Measurements from ENCODE around the gene BMS1. TPM values are rescaled to one million over a fixed set of nuclear protein-coding genes. Genes with fewer than 3 reads are reported as not detected.
"Not testable (repeated sequence)": the region's sequence is repeated elsewhere in the genome, so short reads cannot be mapped to it uniquely, and the experiment has no call there.

The BMS1 gene
- total RNA-seq, 1 donor from 2014 or later = 20.5 TPM

DNA sequence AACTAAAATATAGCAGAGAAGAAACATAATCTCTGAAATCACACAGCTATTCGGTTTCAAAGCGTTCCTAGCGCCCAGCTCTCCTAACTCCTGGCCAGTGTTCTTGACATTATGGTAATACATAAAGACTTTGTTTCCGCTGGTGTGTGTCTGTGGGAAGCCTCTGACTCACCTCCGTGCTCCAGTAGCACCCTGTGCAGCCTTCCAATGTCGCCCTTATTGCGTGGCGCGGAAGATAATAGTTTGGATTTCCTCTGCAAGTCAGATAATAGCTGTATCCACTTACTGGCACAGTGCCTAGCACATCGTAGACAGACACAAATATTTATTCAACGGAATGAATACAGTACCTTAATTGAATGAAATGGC lies 570 bp downstream of the BMS1 start:
- peak; percentile 47 for DNase-seq (ENCODE audit: extremely low read depth, low read depth, low spot score)

DNA sequence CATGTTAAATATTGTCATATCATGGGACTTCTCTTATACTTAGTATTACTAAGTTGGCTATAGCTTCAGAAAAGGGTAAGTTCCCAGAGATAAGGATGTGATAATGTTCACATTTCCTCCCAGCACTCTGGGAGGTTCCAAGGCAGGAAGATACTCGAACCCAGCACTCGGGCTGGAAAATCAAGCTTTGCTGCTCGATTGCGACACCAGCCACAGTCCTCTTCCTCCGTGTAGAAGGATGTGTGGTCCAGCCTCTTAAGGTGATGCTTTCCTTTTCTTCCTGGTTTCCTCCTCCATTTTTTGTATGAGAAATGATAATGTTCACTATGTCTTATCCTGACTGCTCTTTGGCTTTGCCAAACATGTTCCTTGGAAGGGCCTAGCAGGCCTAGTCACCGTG lies 3.2 kb downstream of the BMS1 start:
- DNase-seq (ENCODE audit: extremely low read depth, low read depth, low spot score) = no peak

DNA sequence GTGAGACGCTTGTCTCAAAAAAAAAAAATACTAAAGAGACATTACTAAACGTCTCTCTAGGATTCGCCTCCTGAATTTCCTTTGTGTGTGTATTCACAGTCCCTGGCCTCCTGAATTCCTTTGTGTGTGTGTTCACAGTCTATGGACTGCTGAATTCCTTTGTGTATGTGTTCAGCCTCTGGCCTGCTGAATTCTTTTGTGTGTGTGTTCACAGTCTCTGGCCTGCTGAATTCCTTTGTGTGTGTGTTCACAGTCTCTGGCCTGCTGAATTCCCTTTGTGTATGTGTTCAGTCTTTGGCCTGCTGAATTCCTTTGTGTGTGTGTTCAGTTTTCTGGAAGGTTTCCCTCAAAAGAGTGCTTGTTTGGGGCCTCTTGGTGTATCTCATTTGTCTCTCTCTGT lies 8.2 kb downstream of the BMS1 start:
- DNase-seq (ENCODE audit: extremely low read depth, low read depth, low spot score) = no peak

DNA sequence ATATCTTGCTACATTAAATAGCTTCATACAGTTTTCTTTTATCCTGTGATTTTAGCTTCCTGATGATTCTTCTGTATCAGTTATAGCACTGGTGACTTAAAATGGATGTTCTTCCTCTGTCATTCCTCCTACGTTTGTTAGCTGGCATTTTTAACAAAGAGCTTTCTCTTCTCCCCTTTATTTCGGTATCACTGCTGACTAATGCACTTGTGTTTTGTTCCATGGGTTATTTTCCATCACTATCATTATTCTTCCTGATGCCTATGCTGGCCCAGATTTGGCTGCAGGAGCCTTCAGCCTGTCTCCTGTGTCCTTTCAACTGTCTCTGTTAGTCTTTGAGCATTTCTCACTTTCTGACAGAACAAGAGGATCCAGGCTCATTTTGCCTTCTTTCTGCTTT lies 13.1 kb downstream of the BMS1 start:
- DNase-seq (ENCODE audit: extremely low read depth, low read depth, low spot score) = no peak

DNA sequence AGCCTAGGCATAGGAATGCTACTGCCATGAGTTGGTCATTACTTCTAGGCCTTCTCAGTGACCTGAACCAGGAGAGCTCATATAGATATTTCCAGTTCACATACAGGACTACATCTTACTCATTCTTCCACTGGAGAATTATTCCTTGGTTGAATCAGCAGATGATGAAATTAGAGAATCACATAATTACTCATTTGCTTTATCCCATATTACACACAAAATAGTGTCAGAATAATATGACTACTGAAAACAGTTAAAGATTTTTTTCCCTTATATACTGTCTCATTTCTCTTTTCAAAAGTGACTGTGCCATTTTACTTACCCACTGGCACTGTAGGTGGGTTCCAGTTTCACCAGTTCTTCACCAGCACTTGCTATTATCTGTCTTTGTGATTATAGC lies 18.5 kb downstream of the BMS1 start:
- no peak for DNase-seq (ENCODE audit: extremely low read depth, low read depth, low spot score)

DNA sequence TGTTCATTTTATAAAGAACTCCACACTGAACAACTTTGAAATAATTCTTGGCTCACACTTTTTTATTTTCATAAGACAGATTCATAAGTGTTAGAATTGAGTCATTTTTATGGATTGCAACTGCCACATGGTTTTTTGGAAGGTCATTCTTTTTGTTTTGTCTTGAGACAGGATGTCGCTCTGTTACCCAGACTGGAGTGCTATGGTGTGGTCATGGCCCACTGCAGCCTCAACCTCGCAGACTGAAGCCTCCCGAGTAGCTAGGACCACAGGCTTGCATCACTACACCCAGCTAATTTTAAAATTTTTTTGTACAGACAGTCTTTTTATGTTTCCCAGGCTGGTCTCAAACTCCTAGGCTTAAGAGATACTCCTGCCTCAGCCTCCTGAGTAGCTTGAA lies 20.3 kb downstream of the BMS1 start:
- DNase-seq (ENCODE audit: extremely low read depth, low read depth, low spot score) = no peak

DNA sequence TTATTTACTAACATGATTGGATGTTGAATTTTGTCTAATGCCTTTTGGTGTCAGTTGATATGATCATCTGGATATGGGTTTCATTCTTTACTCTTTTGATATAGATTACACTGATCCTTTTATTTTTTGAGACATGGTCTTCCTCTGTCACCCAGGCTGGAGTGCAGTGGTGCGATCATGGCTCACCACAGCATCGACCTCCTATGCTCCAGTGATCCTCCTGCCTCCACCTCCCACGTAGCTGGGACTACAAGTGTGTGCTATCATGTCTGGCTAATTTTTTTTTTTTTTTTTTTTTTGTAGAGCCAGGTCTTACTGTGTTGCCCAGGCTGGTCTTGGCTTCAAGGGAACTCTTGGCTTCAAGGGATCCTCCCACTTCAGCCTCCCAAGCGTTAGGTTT lies 27.1 kb downstream of the BMS1 start:
- no peak for DNase-seq (ENCODE audit: extremely low read depth, low read depth, low spot score)

DNA sequence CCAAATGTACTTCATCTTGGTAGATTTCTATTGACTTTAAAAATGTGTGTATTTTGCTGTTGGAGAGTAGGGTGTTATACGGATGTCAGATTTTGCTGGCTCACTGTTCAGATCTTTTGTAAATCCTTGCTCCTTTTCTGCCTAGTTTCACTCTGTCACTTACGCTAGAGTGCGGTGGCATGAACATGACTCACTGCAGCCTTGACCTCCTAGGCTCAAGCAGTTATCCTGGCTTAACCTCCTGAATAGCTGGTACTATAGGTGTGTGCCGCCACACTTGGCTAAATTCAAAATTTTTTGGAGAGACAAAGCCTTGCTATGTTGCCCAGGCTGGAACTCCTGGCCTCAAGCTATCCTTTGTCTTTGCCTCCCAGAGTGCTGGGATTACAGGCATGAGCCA lies 29.4 kb downstream of the BMS1 start:
- no peak for DNase-seq (ENCODE audit: extremely low read depth, low read depth, low spot score)

DNA sequence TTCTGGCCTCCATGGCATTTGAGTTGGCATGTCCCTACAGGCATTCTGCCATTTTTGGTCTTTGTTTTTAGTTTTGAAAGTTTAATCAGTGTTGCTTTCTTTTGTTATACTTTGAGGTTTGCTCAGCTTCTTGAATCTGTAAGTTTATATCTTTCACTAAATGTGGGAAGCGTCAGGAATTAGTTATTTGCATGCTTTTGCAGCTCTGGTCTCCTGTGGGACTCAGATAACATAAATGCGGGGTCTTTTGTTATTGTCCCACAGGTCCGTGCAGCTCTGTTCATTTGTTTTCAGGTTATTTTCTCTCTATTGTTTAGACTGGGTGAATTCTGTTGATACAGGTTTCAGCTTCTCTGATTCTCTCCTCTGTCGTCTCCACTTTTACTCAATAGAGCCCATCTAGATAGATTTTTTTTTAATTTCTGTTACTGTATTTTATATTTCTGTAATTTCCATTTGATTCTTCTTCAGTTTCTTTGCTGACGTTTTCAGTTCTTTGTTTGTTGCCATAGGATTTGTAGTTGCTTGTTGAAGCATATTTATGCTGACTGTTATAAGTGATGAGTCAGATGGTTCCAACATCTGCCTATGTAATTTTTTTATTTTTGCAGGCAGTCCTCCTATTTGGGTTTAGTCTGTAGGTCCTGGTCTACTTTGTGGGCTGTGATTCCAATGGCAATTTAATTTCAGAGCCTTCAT lies 31.5 kb downstream of the BMS1 start:
- not testable (repeated sequence) for DNase-seq (ENCODE audit: extremely low read depth, low read depth, low spot score)

DNA sequence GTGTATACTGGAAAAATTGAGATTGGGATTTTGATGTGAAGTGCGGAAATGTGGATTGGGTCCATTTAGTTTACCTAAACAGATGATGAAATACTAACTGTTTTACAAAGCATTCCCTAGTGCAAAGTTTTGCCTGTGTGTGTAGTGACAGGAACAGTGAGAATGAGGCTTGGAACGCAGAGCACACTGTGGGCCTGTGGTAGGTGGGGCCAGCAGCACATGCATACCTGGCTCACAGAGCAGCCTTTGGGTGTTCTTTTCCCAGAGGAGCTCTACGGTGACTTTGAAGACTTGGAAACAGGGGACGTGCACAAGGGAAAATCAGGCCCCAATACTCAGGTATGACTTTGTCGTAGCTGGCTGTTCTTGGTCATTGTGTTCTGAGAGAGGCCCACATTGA lies 33.7 kb downstream of the BMS1 start:
- DNase-seq (ENCODE audit: extremely low read depth, low read depth, low spot score) = not testable (repeated sequence)

DNA sequence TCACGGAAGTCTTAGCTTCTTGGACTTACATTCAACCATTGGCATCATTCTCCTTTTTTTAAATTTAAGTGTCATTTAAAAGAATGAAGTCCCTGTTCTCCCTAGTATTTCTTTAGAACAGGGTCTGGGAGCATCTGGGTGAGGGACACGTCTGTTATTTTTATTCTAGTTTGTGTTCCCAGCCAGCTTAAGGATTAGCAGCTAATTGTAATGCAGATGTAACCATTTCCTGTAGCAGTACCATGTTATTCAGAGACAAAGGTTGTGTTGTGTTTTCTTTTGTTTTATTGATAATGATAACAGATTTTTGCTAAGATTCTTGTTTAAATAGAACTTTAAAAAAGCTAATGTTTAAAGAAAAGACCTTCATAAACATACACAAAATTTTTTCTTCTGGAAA lies 34.3 kb downstream of the BMS1 start:
- DNase-seq (ENCODE audit: extremely low read depth, low read depth, low spot score) = no peak

DNA sequence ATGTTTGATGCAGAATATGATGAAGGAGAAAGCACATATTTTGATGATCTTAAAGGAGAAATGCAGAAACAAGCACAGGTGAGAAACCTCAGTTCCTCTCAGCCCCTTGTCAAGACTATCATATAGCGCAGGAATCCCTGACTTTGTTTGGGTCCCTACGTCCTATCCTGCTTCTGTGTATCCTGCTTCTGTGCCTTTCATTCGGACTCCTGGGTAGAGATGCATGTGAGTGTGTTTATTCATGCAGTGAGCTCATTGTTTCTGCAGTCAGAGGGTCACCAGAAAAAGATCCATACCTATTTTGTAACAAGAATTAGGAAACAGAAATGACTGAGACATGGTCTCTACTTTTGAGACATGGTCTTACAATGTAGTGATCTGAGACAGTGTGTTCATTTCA lies 34.8 kb downstream of the BMS1 start:
- DNase-seq (ENCODE audit: extremely low read depth, low read depth, low spot score) = not testable (repeated sequence)

DNA sequence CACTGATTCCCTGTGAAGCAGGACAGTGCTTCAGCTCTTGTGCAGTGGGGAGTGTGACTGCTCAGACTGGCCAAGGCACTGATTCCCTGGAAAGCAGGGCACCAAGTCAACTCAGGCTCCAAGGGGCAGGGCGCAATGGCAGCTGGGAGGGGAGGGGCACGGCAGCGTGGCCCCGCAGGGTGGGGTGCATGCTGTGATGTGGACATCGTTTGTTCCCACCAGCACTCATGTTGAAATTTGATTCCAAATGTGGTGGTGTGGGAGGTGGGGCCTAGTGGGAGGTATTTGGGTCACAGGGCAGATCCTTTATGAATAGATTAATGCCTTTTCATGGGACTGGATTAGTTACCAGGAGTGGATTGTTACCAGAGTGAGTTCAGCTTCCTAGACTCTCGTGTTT lies 44.2 kb downstream of the BMS1 start:
- DNase-seq (ENCODE audit: extremely low read depth, low read depth, low spot score) = not testable (repeated sequence)

DNA sequence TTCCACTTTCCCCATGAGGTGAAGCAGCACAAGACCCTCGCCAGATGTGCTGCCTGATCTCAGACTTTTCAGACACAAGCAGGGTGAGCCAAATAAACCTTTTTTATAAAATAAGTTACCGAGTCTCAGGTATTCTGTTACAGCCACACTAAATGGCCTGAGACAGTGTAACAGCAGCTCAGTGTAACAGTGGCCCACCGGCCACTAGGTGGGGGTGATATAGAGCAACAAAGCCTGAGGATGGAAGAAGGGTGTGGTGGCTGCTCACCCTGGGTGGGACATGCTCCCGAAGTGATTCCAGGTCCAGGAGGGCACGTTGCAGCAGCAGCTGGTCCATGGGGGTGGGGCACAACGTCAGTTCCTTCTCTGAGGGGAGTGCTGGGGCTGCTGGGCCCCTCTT lies 44.6 kb downstream of the BMS1 start:
- DNase-seq (ENCODE audit: extremely low read depth, low read depth, low spot score) = no peak

DNA sequence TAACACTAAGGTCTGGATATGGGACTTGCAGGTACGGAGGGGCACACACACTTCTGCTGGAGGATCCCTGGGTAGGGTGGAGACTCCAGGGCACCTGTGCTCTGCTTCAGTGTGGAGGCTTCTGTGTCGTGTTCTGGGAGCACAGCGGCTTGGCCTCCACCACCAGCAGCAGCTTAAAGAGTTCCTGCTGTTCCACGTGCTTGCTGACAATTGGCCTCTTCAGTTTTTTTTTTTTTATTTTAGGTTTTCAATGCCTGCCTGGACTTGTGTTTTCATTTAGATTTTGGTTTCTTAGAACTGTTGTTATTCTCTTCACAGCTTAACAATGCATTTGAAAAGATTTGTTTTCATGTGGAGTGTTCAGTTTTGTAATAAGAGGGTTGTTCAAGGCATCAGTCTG lies 45.8 kb downstream of the BMS1 start:
- DNase-seq (ENCODE audit: extremely low read depth, low read depth, low spot score) = not testable (repeated sequence)

DNA sequence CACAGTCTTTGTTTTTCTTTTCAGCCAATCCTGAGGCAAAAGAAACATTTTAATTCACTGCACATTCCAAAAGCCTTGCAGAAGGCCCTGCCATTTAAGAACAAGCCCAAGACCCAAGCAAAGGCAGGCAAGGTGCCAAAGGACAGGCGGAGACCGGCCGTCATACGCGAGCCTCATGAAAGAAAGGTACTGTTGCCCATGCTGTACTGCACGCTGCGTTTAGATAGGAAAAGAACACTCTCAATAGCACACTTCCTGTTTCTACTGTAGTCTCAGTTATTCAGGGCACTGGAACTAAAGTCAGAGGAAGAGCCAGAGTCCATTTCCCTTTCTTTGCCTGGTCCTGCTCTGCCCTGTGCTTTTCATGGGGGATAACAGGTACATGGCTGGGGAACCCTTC lies 47.6 kb downstream of the BMS1 start:
- no peak for DNase-seq (ENCODE audit: extremely low read depth, low read depth, low spot score)

DNA sequence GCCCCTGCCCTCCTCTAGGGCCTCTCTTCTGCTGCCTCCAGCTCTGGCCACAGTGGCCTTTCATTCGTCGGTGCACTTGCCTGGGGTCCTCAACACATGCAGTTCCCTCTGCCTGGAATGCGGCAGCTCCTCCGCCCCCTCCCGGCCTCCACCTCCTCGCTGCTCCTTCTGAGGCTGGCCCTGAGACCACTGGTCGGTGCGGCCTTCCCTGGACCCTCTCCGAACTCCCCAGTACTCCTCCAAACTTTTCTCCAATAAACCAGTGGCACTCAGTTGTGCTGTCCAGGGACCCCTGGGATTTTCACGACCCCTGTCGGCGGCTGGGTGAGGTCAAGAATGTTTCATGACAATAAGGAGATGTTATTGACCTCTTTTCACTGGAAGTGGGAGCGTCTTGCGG lies 53.5 kb downstream of the BMS1 start:
- no peak for DNase-seq (ENCODE audit: extremely low read depth, low read depth, low spot score)

DNA sequence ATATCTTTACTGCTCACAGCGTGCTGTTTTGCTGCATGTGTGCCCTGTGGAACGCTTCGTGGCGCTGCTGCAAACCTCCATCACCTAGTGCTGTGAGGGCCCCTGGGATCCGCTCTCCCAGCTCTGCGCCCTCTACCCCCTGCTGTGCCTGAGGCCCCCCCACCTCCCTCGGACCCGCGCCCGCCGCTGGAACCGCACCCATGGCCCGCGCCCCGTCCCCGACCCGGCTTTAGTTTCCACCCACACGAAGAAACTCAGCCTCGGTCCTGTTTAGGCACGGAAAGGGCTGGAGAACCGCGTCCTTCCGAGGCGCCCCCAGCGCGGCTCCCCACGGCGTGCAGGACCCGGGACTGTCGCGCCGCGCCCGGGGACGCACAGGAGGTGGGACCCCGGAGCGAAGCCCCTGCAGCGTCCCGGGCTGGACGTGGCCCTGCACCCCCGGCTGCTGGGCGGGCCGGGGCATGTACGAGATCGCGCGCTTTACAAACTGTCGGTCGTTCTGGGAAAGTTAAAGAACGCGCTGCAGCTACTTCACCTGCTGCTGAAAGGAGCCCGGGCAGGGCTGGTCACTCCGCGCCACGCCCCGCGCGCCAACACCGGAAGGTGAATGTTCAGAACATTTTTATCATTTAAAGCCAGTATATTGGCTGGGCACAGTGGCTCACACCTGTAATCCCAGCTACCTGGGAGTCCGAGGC lies 54.3 kb downstream of the BMS1 start:
- no peak for DNase-seq (ENCODE audit: extremely low read depth, low read depth, low spot score)

DNA sequence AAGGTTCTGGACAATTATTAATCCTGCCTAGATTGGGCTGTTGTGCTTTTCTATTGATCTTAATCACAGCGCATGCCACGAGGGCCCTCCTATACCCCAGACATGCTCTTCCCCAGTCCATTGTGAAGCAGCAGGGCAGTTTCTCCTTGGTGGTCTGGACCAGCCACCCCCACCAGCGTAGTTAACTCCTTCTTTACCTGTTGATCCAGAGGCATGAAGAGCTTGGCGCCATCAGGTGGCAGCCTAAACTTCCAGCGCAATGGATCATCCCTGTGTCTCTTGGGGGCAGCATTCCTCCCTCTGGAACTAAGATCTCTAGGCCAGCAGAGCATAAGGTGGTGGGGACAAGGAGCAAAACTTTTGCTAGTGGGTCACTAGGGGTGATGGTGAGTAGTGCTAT lies 62.2 kb downstream of the BMS1 start:
- not testable (repeated sequence) for DNase-seq (ENCODE audit: extremely low read depth, low read depth, low spot score)

DNA sequence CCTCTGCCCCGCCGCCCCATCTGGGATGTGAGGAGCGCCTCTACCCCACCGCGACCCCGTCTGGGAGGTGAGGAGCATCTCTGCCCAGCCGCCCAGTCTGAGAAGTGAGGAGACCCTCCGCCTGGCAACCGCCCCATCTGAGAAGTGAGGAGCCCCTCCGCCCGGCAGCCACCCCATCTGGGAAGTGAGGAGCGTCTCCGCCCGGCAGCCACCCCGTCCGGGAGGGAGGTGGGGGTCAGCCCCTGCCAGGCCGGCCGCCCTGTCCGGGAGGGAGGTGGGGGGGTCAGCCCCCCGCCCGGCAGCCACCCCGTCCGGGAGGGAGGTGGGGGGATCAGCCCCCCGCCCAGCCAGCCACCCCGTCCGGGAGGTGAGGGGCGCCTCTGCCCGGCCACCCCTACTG lies 64.7 kb downstream of the BMS1 start:
- DNase-seq (ENCODE audit: extremely low read depth, low read depth, low spot score) = not testable (repeated sequence)

DNA sequence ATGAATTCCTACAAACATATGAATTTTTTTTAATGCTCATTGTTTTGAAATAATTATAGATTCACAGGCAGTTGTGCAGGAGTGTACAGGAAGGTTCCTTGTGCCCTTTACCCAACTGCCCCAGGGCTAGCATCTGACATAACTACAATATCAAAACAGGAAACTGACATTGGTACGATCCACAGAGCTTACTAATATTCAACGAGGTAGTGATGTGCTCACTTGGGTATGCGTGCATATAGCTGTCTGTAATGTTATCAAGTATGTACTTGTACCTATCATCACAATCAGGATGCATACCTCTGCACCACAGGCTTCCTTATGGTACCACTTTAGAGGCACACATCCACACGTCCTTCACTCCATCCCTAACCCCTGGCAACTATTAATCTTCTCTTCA lies 68.3 kb downstream of the BMS1 start:
- no peak for DNase-seq (ENCODE audit: extremely low read depth, low read depth, low spot score)

DNA sequence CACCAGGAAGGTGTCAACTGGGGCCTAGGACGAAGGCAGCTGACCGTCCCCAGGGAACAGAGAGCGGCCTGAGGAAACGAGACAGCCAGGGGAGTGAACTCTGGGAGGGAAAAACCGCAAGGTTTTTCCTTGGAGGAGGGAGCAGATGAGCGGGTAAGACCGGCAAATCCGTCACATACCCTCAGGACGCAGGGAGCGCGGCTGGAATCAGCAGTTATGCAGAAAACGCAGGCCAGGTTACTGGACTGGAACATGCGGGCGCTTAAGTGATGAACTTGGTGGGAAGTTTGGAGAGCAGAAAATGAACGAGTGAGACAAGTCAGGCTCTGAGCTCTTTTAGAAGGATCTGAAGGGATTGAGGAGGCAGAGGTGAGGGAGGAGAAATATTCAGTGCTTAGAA lies 76.7 kb downstream of the BMS1 start:
- DNase-seq (ENCODE audit: extremely low read depth, low read depth, low spot score) = no peak

DNA sequence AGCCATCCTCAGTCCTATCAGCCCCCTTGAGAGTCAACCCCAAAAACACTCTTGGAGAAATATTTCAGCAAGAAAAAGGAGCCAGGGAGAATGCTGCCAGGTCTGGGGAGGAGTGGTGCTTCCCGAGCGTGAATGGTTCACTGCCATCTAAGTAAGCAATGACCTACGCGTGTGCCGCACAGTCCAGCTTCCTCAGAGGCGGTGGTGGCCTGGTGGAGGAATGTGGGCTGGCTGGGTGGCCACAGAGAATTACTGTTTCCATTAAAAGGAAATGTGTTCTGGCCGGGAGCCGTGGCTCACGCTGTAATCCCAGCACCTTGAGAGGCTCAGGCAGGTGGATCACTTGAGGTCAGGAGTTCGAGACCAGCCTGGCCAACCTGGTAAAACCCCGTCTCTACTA lies 77.4 kb downstream of the BMS1 start:
- not testable (repeated sequence) for DNase-seq (ENCODE audit: extremely low read depth, low read depth, low spot score)
